T47D (cell line): ENCODE measurements around the gene KIAA0513.
"Not testable (repeated sequence)": the region's sequence is repeated elsewhere in the genome, so short reads cannot be mapped to it uniquely, and the experiment has no call there.

ENCODE experiments used
- DNase-seq, 2 experiments: peaks; one replicate each; pipeline versions ENCODE4 v3.0.0 to v3.0.0-alpha.2; 2011 to 2012; ENCODE audit warnings: low read depth in 1 of 2, low spot score in 1 of 2
- JUND ChIP-seq: IDR thresholded peaks from 2 replicates; pipeline ENCODE4 v1.6.1; 2012; ENCODE audit warnings: low read depth
- in situ Hi-C: cut with HindIII; loops from 2 replicates; pipeline ENCODE4 v1.10.0; 2016; ENCODE audit warnings: low sequenced_read_pairs, low pct_unique_long_range_greater_than_20kb

KIAA0513 gene

GRCh38 chr16:85051683-85052082 lies 24.1 kb downstream of the KIAA0513 start:
- no peak for DNase-seq
- TF ChIP-seq JUND = no peak
- in situ Hi-C loops = no loop called here

DNA sequence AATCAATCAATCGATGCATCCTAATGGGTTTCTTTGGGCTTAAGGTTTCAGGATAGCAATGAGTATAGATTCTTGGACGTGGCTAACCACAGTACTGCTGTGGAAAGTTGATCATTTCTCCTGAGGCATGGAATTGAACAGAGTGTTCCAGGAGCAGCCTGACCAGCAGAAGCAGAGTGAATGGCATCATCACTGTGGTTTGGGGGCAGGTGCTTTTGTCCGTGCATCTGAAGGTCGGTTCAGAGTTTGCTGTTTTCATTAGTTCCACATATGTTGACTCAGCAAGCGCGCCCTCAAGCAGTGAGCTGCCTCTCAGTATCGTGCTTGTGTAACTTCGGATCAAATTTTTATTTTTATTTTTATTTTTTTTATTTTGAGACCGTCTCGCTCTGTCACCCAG lies 24.9 kb downstream of the KIAA0513 start:
- in situ Hi-C loops = no loop called here
- no peak for DNase-seq
- no peak for TF ChIP-seq JUND

DNA sequence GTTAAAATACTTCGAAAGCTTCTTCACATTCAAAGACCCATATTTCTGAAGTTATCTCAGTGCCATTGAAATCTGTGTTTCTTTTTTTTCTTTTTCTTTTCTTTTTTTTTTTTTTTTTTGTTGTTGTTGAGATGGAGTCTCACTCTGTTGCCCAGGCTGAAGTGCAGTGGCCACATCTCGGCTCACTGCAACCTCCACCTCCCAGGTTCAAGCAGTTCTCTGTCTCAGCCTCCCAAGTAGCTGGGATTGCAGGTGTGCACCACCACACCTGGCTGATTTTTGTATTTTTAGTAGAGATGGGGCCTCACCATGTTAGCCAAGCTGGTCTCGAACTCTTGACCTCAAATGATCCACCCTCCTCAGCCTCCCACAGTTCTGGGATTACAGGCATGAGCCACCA lies 26.7 kb downstream of the KIAA0513 start:
- in situ Hi-C loops, DNase-seq: not testable (repeated sequence)

DNA sequence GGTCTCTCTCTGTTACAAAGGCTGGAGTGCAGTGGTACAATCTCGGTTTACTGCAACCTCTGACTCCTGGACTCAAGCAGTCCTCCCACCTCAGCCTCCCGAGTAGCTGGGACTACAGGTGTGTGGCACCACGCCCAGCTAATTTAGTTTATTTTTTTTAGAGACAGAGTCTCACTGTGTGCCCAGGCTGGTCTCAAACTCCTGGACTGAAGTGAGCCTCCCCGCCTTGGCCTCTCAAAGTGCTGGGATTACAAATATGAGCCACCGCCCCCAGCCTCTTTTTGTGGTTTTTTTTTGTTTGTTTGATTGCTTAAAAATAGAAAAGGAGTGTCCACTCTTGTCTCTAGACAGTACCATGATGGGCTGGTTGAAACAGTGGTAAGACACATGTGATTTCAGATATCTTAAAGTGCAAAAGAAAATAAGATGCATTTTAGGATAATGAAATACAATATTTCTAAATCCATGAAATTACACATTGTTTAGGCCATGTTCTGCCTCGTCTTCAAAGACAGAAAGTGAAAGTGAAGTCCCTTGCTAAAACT lies 27.4 kb downstream of the KIAA0513 start:
- TF ChIP-seq JUND = no peak
- in situ Hi-C loops = no loop called here
- DNase-seq = no peak

GRCh38 chr16:85055493-85056210 lies 28.1 kb downstream of the KIAA0513 start:
- peak; percentile 40 to 82 for DNase-seq
- no peak for TF ChIP-seq JUND

DNA sequence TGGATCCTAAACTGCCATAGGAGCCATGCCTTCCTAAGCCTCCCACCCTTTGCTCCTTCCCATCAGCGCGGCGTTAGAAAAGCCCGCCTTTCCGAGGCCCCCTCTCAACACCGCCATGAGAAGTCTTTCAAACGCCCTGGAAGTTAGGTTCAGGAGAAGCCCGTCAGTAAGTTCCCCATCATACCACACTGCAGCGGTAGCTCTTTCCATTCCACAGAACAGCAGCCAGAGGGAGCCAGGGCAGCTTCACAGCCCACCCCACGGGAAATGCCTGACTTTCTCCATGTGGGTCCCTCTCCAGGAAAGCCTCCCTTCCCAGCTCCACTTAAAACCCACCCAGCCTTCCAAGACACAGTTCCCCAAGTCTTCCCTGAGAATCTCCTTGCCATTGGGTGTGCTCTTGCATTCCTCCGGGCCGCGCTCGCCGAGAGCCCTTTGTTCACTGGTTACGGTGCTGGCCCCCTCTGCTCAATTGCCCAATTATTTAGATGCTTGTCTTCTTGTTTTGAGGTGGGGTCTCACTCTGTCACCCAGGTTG lies 28.7 kb downstream of the KIAA0513 start:
- TF ChIP-seq JUND = no peak
- in situ Hi-C loops = no loop called here
- no peak for DNase-seq

More at GRCh38 chr16:85055493-85056210, 28.1 kb downstream of the KIAA0513 start:
- in situ Hi-C loops = no loop called here

GRCh38 chr16:85057212-85057889 lies 29.8 kb downstream of the KIAA0513 start:
- DNase-seq = peak; percentile 62 to 66
- in situ Hi-C loops = no loop called here
- no peak for TF ChIP-seq JUND

- TF ChIP-seq JUND = no peak
- no peak for DNase-seq
- in situ Hi-C loops = no loop called here
These were observed 30.4 kb downstream of the KIAA0513 start for GRCh38 chr16:85057948-85058347.

GRCh38 chr16:85058909-85059308 lies 31.3 kb downstream of the KIAA0513 start:
- DNase-seq = no peak
- no peak for TF ChIP-seq JUND
- in situ Hi-C loops = no loop called here

DNA sequence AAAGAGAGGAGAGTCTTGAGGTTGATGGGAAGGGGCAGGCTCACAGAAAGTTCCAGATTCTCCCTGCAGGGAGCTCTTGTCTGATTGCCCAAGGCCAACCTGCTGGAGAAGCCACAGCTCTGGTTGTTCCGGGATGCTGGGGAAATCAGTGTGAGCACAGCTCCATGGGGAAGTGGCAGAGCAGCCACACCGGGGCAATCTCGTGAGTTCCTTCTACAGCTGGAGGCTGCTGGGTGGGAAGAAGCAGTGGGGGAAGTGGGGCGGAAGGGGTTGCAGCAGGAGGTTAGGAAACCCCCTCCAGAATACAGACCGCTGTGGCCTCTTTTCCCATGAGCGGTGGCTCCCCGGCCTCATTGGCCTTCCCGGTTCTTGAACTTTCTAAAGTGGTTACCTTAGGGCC lies 34.0 kb downstream of the KIAA0513 start:
- no peak for DNase-seq
- in situ Hi-C loops = no loop called here
- no peak for TF ChIP-seq JUND

- in situ Hi-C loops = no loop called here
These were observed 34.7 kb downstream of the KIAA0513 start for GRCh38 chr16:85062323-85062722.

DNA sequence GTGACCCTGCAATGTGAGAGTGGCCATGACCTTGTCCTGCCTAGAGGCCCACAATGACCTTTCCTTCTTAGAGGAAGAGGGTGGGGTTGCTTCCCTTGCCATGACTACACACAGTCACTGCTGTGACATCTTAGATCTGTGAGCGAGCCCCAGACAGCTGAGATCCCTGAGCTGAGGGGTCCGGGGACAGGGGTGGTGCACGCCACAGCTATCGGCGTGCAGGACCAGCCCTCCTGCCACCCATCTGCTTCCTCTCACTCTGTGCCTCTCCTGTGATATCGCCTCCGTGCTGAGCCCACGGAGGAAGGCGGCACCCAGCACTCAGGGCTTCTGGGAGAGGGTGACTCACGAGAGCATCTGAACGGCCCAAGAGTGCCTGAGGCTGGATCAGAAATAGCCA lies 35.2 kb downstream of the KIAA0513 start:
- TF ChIP-seq JUND = no peak
- in situ Hi-C loops = no loop called here

More at GRCh38 chr16:85062323-85062722, 34.7 kb downstream of the KIAA0513 start:
- TF ChIP-seq JUND = no peak
- DNase-seq = no peak

GRCh38 chr16:85064186-85064585 lies 36.6 kb downstream of the KIAA0513 start:
- no peak for TF ChIP-seq JUND
- in situ Hi-C loops = no loop called here
- DNase-seq = no peak

More for the DNA sequence above, 35.2 kb downstream of the KIAA0513 start:
- no peak for DNase-seq
